OCI-LY7 (cell line): ENCODE measurements around the gene MERTK.

Source experiments
- EZH2phosphoT487 ChIP-seq: fragments of 200-600 bp; sonication (generic); IDR thresholded peaks from 2 replicates; pipeline ENCODE4 v1.6.1; 2018; ENCODE audit warnings: low read depth, borderline replicate concordance, mild to moderate bottlenecking, mixed run types, antibody characterized with exemption, low read length, moderate library complexity, mixed read lengths
- TF ChIP-seq, protein P1 (sequence below): fragments of 200-600 bp; sonication (generic); conservative IDR thresholded peaks from 2 replicates; pipeline ENCODE4 v1.5.1; 2014; ENCODE audit warnings: mild to moderate bottlenecking, antibody characterized with exemption, low read length, moderate library complexity, mixed read lengths

- TF ChIP-seq, protein P1, sequence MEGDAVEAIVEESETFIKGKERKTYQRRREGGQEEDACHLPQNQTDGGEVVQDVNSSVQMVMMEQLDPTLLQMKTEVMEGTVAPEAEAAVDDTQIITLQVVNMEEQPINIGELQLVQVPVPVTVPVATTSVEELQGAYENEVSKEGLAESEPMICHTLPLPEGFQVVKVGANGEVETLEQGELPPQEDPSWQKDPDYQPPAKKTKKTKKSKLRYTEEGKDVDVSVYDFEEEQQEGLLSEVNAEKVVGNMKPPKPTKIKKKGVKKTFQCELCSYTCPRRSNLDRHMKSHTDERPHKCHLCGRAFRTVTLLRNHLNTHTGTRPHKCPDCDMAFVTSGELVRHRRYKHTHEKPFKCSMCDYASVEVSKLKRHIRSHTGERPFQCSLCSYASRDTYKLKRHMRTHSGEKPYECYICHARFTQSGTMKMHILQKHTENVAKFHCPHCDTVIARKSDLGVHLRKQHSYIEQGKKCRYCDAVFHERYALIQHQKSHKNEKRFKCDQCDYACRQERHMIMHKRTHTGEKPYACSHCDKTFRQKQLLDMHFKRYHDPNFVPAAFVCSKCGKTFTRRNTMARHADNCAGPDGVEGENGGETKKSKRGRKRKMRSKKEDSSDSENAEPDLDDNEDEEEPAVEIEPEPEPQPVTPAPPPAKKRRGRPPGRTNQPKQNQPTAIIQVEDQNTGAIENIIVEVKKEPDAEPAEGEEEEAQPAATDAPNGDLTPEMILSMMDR = no peak
- TF ChIP-seq EZH2phosphoT487 = no peak
Observed at GRCh38 chr2:112007493-112007892, 109.1 kb downstream of the MERTK start.
